Activated naive CD8-positive, alpha-beta T cell treated with anti-CD3 and anti-CD28 coated beads, Interleukin-2, amount 50 U/mL, for 16 hours (primary cell): Measurements from ENCODE around the gene TF.

Experiments used
- DNase-seq: peaks from one replicate; pipeline ENCODE4 v3.0.0-alpha.2; 2020; ENCODE audit warnings: low read depth, low spot score

TF gene

GRCh38 chr3:133747373-133747772 lies 1.2 kb downstream of the TF start:
- DNase-seq, result no peak

- no peak for DNase-seq
Measured at GRCh38 chr3:133747907-133748639, 1.9 kb downstream of the TF start.

- DNase-seq, result no peak
Measured at GRCh38 chr3:133749427-133750258, 3.5 kb downstream of the TF start.

GRCh38 chr3:133750259-133750656 lies 4.1 kb downstream of the TF start:
- DNase-seq, result no peak

- no peak for DNase-seq
Measured at GRCh38 chr3:133753107-133753778, 7.0 kb downstream of the TF start.

- no peak for DNase-seq
Measured at GRCh38 chr3:133753779-133754164, 7.6 kb downstream of the TF start.

GRCh38 chr3:133754455-133754854 lies 8.3 kb downstream of the TF start:
- no peak for DNase-seq

- no peak for DNase-seq
Measured at GRCh38 chr3:133754973-133755828, 9.0 kb downstream of the TF start.

- DNase-seq, result no peak
Measured at GRCh38 chr3:133756716-133757694, 10.8 kb downstream of the TF start.

GRCh38 chr3:133757701-133758567 lies 11.7 kb downstream of the TF start:
- no peak for DNase-seq

- DNase-seq, result no peak
Measured at GRCh38 chr3:133758568-133758928, 12.4 kb downstream of the TF start.

GRCh38 chr3:133758964-133759739 lies 13.0 kb downstream of the TF start:
- DNase-seq, result no peak

GRCh38 chr3:133759740-133760305 lies 13.6 kb downstream of the TF start:
- DNase-seq, result no peak

GRCh38 chr3:133760916-133761315 lies 14.7 kb downstream of the TF start:
- DNase-seq, result no peak

- DNase-seq, result no peak
Measured at GRCh38 chr3:133761605-133762484, 15.7 kb downstream of the TF start.

- no peak for DNase-seq
Measured at GRCh38 chr3:133762539-133762938, 16.3 kb downstream of the TF start.
